Osteoblast (primary cell): ENCODE measurements around the gene C5orf63. TPM values are rescaled to one million over a fixed set of nuclear protein-coding genes. Genes with fewer than 3 reads are reported as not detected.
"Not testable (repeated sequence)": the region's sequence is repeated elsewhere in the genome, so short reads cannot be mapped to it uniquely, and the experiment has no call there.

ENCODE experiments used
- DNase-seq: peaks from one replicate; pipeline ENCODE4 v3.0.0; 2011; ENCODE audit warnings: low spot score, mixed read lengths; ENCODE audit not compliant: insufficient read length; ENCODE audit errors: missing footprints
- H2AFZ ChIP-seq: 2 replicates; pipeline ENCODE4 v1.6.0; 2011; ENCODE audit warnings: mild to moderate bottlenecking, low read length
- H3K27ac ChIP-seq: 2 replicates; pipeline ENCODE4 v1.5.1; 2011; ENCODE audit warnings: mild to moderate bottlenecking, low read depth, low read length, moderate library complexity
- H3K27me3 ChIP-seq: 2 replicates; pipeline ENCODE4 v1.6.0; 2012; ENCODE audit warnings: mild to moderate bottlenecking, control low read depth, inconsistent platforms, low read length, moderate library complexity; ENCODE audit not compliant: insufficient read depth
- H3K36me3 ChIP-seq: 2 replicates; pipeline ENCODE4 v1.5.1; 2011; ENCODE audit warnings: mild to moderate bottlenecking, low read length, control low read depth, moderate library complexity; ENCODE audit not compliant: insufficient read depth
- H3K4me1 ChIP-seq: 2 replicates; pipeline ENCODE4 v1.5.1; 2011; ENCODE audit warnings: mild to moderate bottlenecking, low read length, control low read depth, moderate library complexity; ENCODE audit not compliant: insufficient read depth
- H3K4me2 ChIP-seq: 2 replicates; pipeline ENCODE4 v1.6.0; 2011; ENCODE audit warnings: mild to moderate bottlenecking, low read length; ENCODE audit not compliant: insufficient read depth
- H3K4me3 ChIP-seq: fragments of 200-600 bp; sonication (generic); 3 replicates; pipeline ENCODE4 v1.5.1; 2012; ENCODE audit warnings: mild to moderate bottlenecking, low read length, inconsistent platforms; ENCODE audit not compliant: insufficient read depth
- H3K79me2 ChIP-seq: 2 replicates; pipeline ENCODE4 v1.6.0; 2012; ENCODE audit warnings: mild to moderate bottlenecking, low read length, control low read depth, inconsistent platforms; ENCODE audit not compliant: insufficient read depth
- H3K9me3 ChIP-seq: 2 replicates; pipeline ENCODE4 v1.5.1; 2011; ENCODE audit warnings: low read depth, low read length, control low read depth
- H4K20me1 ChIP-seq: 2 replicates; pipeline ENCODE4 v1.6.0; 2012; ENCODE audit warnings: mild to moderate bottlenecking, low read length, control low read depth; ENCODE audit not compliant: insufficient read depth
- CTCF ChIP-seq: IDR thresholded peaks from 2 replicates; pipeline ENCODE4 v1.5.1; 2011; ENCODE audit warnings: mild to moderate bottlenecking, low read depth, low read length, moderate library complexity; ENCODE audit errors: extremely low read depth
- total RNA-seq: library from RNA; depleted of rRNA; stranded (reverse); fragments of >200 nt; gene quantifications from 2 replicates; pipeline ENCODE4 v1.2.3, GENCODE V29; 2012

Gene C5orf63
- total RNA-seq, 1 donor: 2.2 TPM

- Histone ChIP-seq H3K27ac (no peak overlapping the region), H3K27me3 (no peaks in the 10 kb centered on the region), H3K4me2 (no peak overlapping the region), H3K4me1 (peaks cover 7% of the 10 kb centered on the region), H4K20me1 (no peaks in the 10 kb centered on the region), H2AFZ (no peak overlapping the region), H3K4me3 (no peak overlapping the region), H3K36me3 (peaks cover 3% of the 10 kb centered on the region), H3K79me2 (no peaks in the 10 kb centered on the region), H3K9me3 (no peaks in the 10 kb centered on the region)
- no peak for DNase-seq
- no peak for TF ChIP-seq CTCF
Observed at GRCh38 chr5:127055880-127056653, 17.2 kb downstream of the C5orf63 start.

GRCh38 chr5:127053551-127053950 is 19.8 kb downstream of the C5orf63 start:
- not testable (repeated sequence) for DNase-seq, H3K9me3 ChIP-seq, H3K79me2 ChIP-seq, H3K36me3 ChIP-seq, H3K4me1 ChIP-seq, H3K4me3 ChIP-seq, H2AFZ ChIP-seq, H3K27ac ChIP-seq, H4K20me1 ChIP-seq, H3K4me2 ChIP-seq, H3K27me3 ChIP-seq

GRCh38 chr5:127053049-127053448 is 20.3 kb downstream of the C5orf63 start:
- H3K27me3 ChIP-seq: no peaks in the 10 kb centered on the region
- H3K9me3 ChIP-seq: no peaks in the 10 kb centered on the region
- H3K27ac ChIP-seq: no peak overlapping the region
- DNase-seq: no peak
- no peaks in the 10 kb centered on the region for H4K20me1 ChIP-seq
- TF ChIP-seq CTCF: no peak
- H3K79me2 ChIP-seq: no peaks in the 10 kb centered on the region
- no peak overlapping the region for H3K4me2 ChIP-seq
- H2AFZ ChIP-seq: no peak overlapping the region
- H3K4me1 ChIP-seq: no peaks in the 10 kb centered on the region
- H3K36me3 ChIP-seq: peaks cover 3% of the 10 kb centered on the region
- no peak overlapping the region for H3K4me3 ChIP-seq

- peaks cover 3% of the 10 kb centered on the region for H3K36me3 ChIP-seq
- H3K9me3 ChIP-seq: no peaks in the 10 kb centered on the region
- no peaks in the 10 kb centered on the region for H3K79me2 ChIP-seq
- H4K20me1 ChIP-seq: no peaks in the 10 kb centered on the region
- no peaks in the 10 kb centered on the region for H3K27me3 ChIP-seq
- no peak overlapping the region for H3K4me3 ChIP-seq
- H3K27ac ChIP-seq: no peak overlapping the region
- H3K4me2 ChIP-seq: no peak overlapping the region
- no peak overlapping the region for H2AFZ ChIP-seq
- no peak for TF ChIP-seq CTCF
- H3K4me1 ChIP-seq: no peaks in the 10 kb centered on the region
- DNase-seq: no peak
Observed at GRCh38 chr5:127051591-127051990, 21.7 kb downstream of the C5orf63 start.
